IMR-90 (cell line): ENCODE results near the gene VASH1. TPM values are rescaled to one million over a fixed set of nuclear protein-coding genes. Genes with fewer than 3 reads are reported as not detected.

Experiments used
- ATAC-seq: fragments of 200-7000 bp; cut with Tn5 transposase; 2 replicates; pipeline ENCODE4 v1.9.1; 2020; ENCODE audit warnings: low read depth, mild to moderate bottlenecking, moderate library complexity
- BruUV-seq: library from RNA; stranded (reverse); fragments of 400-500 nt; replicated peaks from 2 replicates; lab custom pipeline; 2021; lab: Mats Ljungman, UMichigan
- CTCF ChIA-PET: fragments of 300-600 bp; formaldehyde crosslinking; extraction: SDS; loops from one replicate; lab custom pipeline; 2021; ENCODE audit warnings: antibody characterized with exemption; lab: Yijun Ruan, JAX
- POLR2A ChIA-PET: fragments of 300-600 bp; sonication (Branson Sonifier 250); formaldehyde crosslinking; loops from one replicate; lab custom pipeline; 2022; ENCODE audit warnings: antibody characterized with exemption; ENCODE audit not compliant: unreplicated experiment; lab: Charles Lee
- DNase-seq: peaks from one replicate; pipeline ENCODE4 v3.0.0; 2013
- H2AFZ ChIP-seq: replicated peaks from 2 replicates; pipeline ENCODE3; 2013; ENCODE audit warnings: low read length, mild to moderate bottlenecking; ENCODE audit not compliant: poor library complexity
- H2AK5ac ChIP-seq: 2 replicates; pipeline ENCODE4 v1.6.1; 2013; ENCODE audit warnings: low read depth, low read length, inconsistent platforms
- H2AK9ac ChIP-seq: replicated peaks from 2 replicates; pipeline ENCODE3; 2013; ENCODE audit warnings: mild to moderate bottlenecking, low read depth, low read length, moderate library complexity; ENCODE audit not compliant: poor library complexity
- H2BK120ac ChIP-seq: 2 replicates; pipeline ENCODE4 v1.6.1; 2013; ENCODE audit warnings: low read depth, low read length, inconsistent platforms
- H2BK15ac ChIP-seq: 3 replicates; pipeline ENCODE4 v1.6.1; 2013; ENCODE audit warnings: low read depth, low read length, inconsistent platforms
- H2BK20ac ChIP-seq: 2 replicates; pipeline ENCODE4 v1.6.1; 2013; ENCODE audit warnings: low read depth, mild to moderate bottlenecking, inconsistent platforms, low read length, moderate library complexity
- H2BK5ac ChIP-seq: 2 replicates; pipeline ENCODE4 v1.6.1; 2013; ENCODE audit warnings: mild to moderate bottlenecking, low read depth, low read length, inconsistent platforms; ENCODE audit not compliant: poor library complexity, severe bottlenecking
- H3K14ac ChIP-seq: replicated peaks from 2 replicates; pipeline ENCODE4 v1.6.1; 2013; ENCODE audit warnings: low read depth, low read length, inconsistent platforms
- H3K18ac ChIP-seq: 2 replicates; pipeline ENCODE4 v1.6.1; 2013; ENCODE audit warnings: low read depth, low read length, control low read depth
- H3K23ac ChIP-seq: 2 replicates; pipeline ENCODE4 v1.6.1; 2013; ENCODE audit warnings: low read depth, low read length, inconsistent platforms
- H3K27ac ChIP-seq: 2 replicates; pipeline ENCODE4 v1.5.1; 2013; ENCODE audit warnings: mild to moderate bottlenecking, control low read depth, low read length; ENCODE audit not compliant: insufficient read depth
- H3K27me3 ChIP-seq: 2 replicates; pipeline ENCODE4 v1.6.1; 2013; ENCODE audit warnings: low read length; ENCODE audit not compliant: control insufficient read depth, insufficient read depth
- H3K36me3 ChIP-seq: 2 replicates; pipeline ENCODE4 v1.6.1; 2013; ENCODE audit warnings: low read length, mixed read lengths; ENCODE audit not compliant: control insufficient read depth, insufficient read depth
- H3K4ac ChIP-seq: 2 replicates; pipeline ENCODE4 v1.6.1; 2013; ENCODE audit warnings: low read depth, low read length, inconsistent platforms
- H3K4me1 ChIP-seq: 2 replicates; pipeline ENCODE4 v1.6.1; 2013; ENCODE audit warnings: low read length, mixed read lengths; ENCODE audit not compliant: control insufficient read depth, insufficient read depth
- H3K4me2 ChIP-seq: 2 replicates; pipeline ENCODE4 v1.6.1; 2013; ENCODE audit warnings: low read depth, mild to moderate bottlenecking, control low read depth, low read length, moderate library complexity
- H3K4me3 ChIP-seq: 2 replicates; pipeline ENCODE4 v1.5.1; 2013; ENCODE audit warnings: low read depth, mild to moderate bottlenecking, control low read depth, low read length, moderate library complexity; ENCODE audit not compliant: insufficient read depth
- H3K56ac ChIP-seq: 2 replicates; pipeline ENCODE4 v1.6.1; 2013; ENCODE audit warnings: low read length, inconsistent platforms; ENCODE audit not compliant: insufficient read depth; ENCODE audit errors: extremely low read depth
- H3K79me1 ChIP-seq, 2 experiments: 2 replicates each; pipeline ENCODE4 v1.6.1; 2013; ENCODE audit warnings: low read length in 2 of 2, inconsistent platforms in 1 of 2, low read depth in 1 of 2
- H3K9ac ChIP-seq: 2 replicates; pipeline ENCODE4 v1.6.1; 2013; ENCODE audit warnings: low read depth, low read length, control low read depth
- H3K9me1 ChIP-seq: 2 replicates; pipeline ENCODE4 v1.6.1; 2013; ENCODE audit warnings: low read length, inconsistent platforms; ENCODE audit not compliant: insufficient read depth
- H3K9me3 ChIP-seq: 2 replicates; pipeline ENCODE4 v1.6.1; 2013; ENCODE audit warnings: low read length; ENCODE audit not compliant: control insufficient read depth, insufficient read depth
- H4K20me1 ChIP-seq: 2 replicates; pipeline ENCODE4 v1.6.1; 2013; ENCODE audit warnings: low read length, inconsistent platforms; ENCODE audit not compliant: insufficient read depth
- H4K5ac ChIP-seq: 2 replicates; pipeline ENCODE4 v1.6.1; 2013; ENCODE audit warnings: mild to moderate bottlenecking, low read depth, low read length, control low read depth
- H4K8ac ChIP-seq, 2 experiments: 2 replicates each; pipeline ENCODE4 v1.6.1; 2013; ENCODE audit warnings: low read depth in 2 of 2, low read length in 2 of 2, control low read depth in 1 of 2, inconsistent platforms in 1 of 2
- H4K91ac ChIP-seq: 2 replicates; pipeline ENCODE4 v1.6.1; 2013; ENCODE audit warnings: low read depth, low read length, inconsistent platforms; ENCODE audit not compliant: insufficient read depth
- CHD1 ChIP-seq: IDR thresholded peaks from 2 replicates; pipeline ENCODE4 v1.6.1; 2012; ENCODE audit warnings: low read depth, low read length, improper control_type of control experiment
- MAFK ChIP-seq: IDR thresholded peaks from 2 replicates; pipeline ENCODE4 v1.6.1; 2012; ENCODE audit warnings: low read depth, low read length, improper control_type of control experiment
- MAZ ChIP-seq: IDR thresholded peaks from 2 replicates; pipeline ENCODE4 v1.6.1; 2012; ENCODE audit warnings: low read depth, mild to moderate bottlenecking, low read length, improper control_type of control experiment, moderate library complexity, borderline replicate concordance
- NFE2L2 ChIP-seq: fragments of 150-350 bp; IDR thresholded peaks from 2 replicates; pipeline ENCODE4 v1.6.1; 2016; ENCODE audit warnings: low read depth, mild to moderate bottlenecking, low read length
- POLR2A ChIP-seq: IDR thresholded peaks from 2 replicates; pipeline ENCODE4 v1.6.1; 2012; ENCODE audit warnings: mild to moderate bottlenecking, low read depth, low read length
- SMC3 ChIP-seq: fragments of 150-350 bp; IDR thresholded peaks from 2 replicates; pipeline ENCODE4 v1.6.1; 2016; ENCODE audit warnings: low read depth, mild to moderate bottlenecking, antibody characterized with exemption, low read length, moderate library complexity
- dilution Hi-C: fragments of 300-500 bp; cut with HindIII; formaldehyde crosslinking; loops from one replicate; pipeline ENCODE4 v1.14.3; 2018; ENCODE audit warnings: low sequenced_read_pairs; ENCODE audit not compliant: unreplicated experiment
- in situ Hi-C: fragments of 300-500 bp; cut with MboI; formaldehyde crosslinking; loops from 3 replicates; pipeline ENCODE4 v1.14.3; 2019; ENCODE audit warnings: low sequenced_read_pairs, inconsistent platforms, mixed read lengths
- intact Hi-C: fragments of 100-400 bp; cut with micrococcal nuclease; formaldehyde crosslinking; loops from 2 replicates; pipeline ENCODE4 v1.10.0; 2022
- polyA plus RNA-seq, 3 experiments: library from polyadenylated mRNA; depleted of rRNA; stranded (reverse); fragments of >200 nt; gene quantifications; 2 replicates each; pipeline ENCODE4 v1.2.3, GENCODE V29; 2012; ENCODE audit warnings: low replicate concordance in 1 of 3
- total RNA-seq: library from RNA; depleted of rRNA; stranded (reverse); fragments of >200 nt; gene quantifications from 2 replicates; pipeline ENCODE4 v1.2.3, GENCODE V29; 2012
- TF ChIP-seq, protein P1 (sequence below): fragments of 150-350 bp; IDR thresholded peaks from 2 replicates; pipeline ENCODE4 v1.6.1; 2017; ENCODE audit warnings: mild to moderate bottlenecking, antibody characterized with exemption, low read length, low read depth
- TF ChIP-seq, protein P2 (sequence below): conservative IDR thresholded peaks from 2 replicates; pipeline ENCODE4 v1.5.1; 2012; ENCODE audit warnings: mild to moderate bottlenecking, low read depth, low read length, improper control_type of control experiment

The VASH1 gene
- total and polyA plus RNA-seq, 2 of the 4 experiments (the other 2 are of a cell fraction): 2.0 to 9.5 TPM

DNA sequence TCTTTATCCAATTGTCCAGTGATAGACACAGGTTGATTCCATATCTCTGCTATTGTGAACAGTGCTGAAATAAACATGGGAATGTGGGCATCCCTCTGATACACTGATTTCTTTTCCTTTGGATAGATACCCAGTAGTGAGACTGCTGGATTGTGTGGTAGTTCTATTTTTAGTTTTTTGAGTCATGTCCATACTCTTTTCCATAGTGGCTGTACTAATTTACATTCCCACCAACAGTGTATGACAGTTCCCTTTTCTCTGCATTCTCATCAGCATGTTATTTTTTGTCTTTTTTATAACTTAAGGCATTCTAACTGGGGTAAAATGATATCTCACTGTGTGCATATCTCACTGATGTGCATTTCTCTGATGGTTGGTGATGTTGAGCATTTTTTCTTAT is 24.8 kb upstream of the VASH1 start:
- Histone ChIP-seq H3K27me3 (no peaks in the 10 kb centered on the region), H4K91ac (no peak overlapping the region), H2AK9ac (no peak overlapping the region), H3K27ac (no peak overlapping the region), H3K56ac (no peak overlapping the region), H2AK5ac (no peak overlapping the region), H3K9me1 (no peaks in the 10 kb centered on the region), H4K20me1 (no peaks in the 10 kb centered on the region), H3K9me3 (peaks cover 2% of the 10 kb centered on the region; the same call in 1 of the 2 replicates), H3K14ac (no peak overlapping the region), H4K5ac (no peak overlapping the region), H3K23ac (no peak overlapping the region), H3K79me1 (no peaks in the 10 kb centered on the region), H2BK20ac (no peak overlapping the region), H3K36me3 (no peaks in the 10 kb centered on the region), H3K4me1 (no peaks in the 10 kb centered on the region), H3K4me3 (no peak overlapping the region), H3K4me2 (no peak overlapping the region), H2AFZ (no peak overlapping the region), H2BK5ac (no peak overlapping the region), H3K9ac (no peak overlapping the region), H3K4ac (no peak overlapping the region), H2BK120ac (no peak overlapping the region), H4K8ac (no peak overlapping the region), H2BK15ac (no peak overlapping the region), H3K18ac (no peak overlapping the region)
- CTCF ChIA-PET: no interaction called here
- POLR2A ChIA-PET: no interaction called here
- ATAC-seq (no peak), DNase-seq (no peak)
- no TSS peak for BruUV-seq
- intact Hi-C loops: no loop called here
- in situ Hi-C loops: no loop called here
- no peak for TF ChIP-seq NFE2L2
- no peak for TF ChIP-seq SMC3
- no peak for TF ChIP-seq POLR2A
- TF ChIP-seq, protein P1, sequence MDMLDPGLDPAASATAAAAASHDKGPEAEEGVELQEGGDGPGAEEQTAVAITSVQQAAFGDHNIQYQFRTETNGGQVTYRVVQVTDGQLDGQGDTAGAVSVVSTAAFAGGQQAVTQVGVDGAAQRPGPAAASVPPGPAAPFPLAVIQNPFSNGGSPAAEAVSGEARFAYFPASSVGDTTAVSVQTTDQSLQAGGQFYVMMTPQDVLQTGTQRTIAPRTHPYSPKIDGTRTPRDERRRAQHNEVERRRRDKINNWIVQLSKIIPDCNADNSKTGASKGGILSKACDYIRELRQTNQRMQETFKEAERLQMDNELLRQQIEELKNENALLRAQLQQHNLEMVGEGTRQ: no peak
- no peak for TF ChIP-seq CHD1
- no peak for TF ChIP-seq MAFK
- TF ChIP-seq, protein P2, sequence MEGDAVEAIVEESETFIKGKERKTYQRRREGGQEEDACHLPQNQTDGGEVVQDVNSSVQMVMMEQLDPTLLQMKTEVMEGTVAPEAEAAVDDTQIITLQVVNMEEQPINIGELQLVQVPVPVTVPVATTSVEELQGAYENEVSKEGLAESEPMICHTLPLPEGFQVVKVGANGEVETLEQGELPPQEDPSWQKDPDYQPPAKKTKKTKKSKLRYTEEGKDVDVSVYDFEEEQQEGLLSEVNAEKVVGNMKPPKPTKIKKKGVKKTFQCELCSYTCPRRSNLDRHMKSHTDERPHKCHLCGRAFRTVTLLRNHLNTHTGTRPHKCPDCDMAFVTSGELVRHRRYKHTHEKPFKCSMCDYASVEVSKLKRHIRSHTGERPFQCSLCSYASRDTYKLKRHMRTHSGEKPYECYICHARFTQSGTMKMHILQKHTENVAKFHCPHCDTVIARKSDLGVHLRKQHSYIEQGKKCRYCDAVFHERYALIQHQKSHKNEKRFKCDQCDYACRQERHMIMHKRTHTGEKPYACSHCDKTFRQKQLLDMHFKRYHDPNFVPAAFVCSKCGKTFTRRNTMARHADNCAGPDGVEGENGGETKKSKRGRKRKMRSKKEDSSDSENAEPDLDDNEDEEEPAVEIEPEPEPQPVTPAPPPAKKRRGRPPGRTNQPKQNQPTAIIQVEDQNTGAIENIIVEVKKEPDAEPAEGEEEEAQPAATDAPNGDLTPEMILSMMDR: no peak
- TF ChIP-seq MAZ: no peak
- dilution Hi-C loops: no loop called here
